Choroid plexus epithelial cell (primary cell): Measurements from ENCODE around the gene EEIG2.

Experiments used
- DNase-seq: peaks from one replicate; pipeline ENCODE4 v3.0.0-alpha.2; 2010; ENCODE audit warnings: low read depth
- H3K4me3 ChIP-seq: 2 replicates; pipeline ENCODE4 v1.5.1; 2011; ENCODE audit warnings: low read depth, mild to moderate bottlenecking, control low read depth, low read length, moderate library complexity
- TF ChIP-seq, protein P1 (sequence below): conservative IDR thresholded peaks from 2 replicates; pipeline ENCODE4 v1.5.1; 2011; ENCODE audit warnings: low read depth, mild to moderate bottlenecking, control low read depth, inconsistent platforms, low read length, moderate library complexity

The EEIG2 gene

DNA sequence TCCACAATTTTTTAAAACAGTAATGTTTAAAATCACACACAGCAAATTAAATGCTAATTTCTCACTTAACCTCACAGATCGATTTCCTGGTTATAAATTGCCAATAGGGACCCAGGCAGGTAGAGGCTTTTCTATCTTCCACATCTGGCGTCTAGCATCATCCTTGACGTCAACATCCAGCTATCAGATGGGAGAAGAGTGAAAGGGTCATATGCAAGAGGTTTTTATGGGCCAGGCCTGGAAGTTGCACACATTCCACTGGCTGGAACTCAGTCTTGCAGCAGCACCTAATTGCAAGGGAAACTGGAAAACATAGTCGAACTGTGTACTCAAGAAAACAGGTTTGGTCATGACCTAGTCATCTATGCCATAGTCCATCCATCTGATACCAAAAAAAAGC is 6.0 kb upstream of the EEIG2 start:
- DNase-seq = no peak
- TF ChIP-seq, protein P1, sequence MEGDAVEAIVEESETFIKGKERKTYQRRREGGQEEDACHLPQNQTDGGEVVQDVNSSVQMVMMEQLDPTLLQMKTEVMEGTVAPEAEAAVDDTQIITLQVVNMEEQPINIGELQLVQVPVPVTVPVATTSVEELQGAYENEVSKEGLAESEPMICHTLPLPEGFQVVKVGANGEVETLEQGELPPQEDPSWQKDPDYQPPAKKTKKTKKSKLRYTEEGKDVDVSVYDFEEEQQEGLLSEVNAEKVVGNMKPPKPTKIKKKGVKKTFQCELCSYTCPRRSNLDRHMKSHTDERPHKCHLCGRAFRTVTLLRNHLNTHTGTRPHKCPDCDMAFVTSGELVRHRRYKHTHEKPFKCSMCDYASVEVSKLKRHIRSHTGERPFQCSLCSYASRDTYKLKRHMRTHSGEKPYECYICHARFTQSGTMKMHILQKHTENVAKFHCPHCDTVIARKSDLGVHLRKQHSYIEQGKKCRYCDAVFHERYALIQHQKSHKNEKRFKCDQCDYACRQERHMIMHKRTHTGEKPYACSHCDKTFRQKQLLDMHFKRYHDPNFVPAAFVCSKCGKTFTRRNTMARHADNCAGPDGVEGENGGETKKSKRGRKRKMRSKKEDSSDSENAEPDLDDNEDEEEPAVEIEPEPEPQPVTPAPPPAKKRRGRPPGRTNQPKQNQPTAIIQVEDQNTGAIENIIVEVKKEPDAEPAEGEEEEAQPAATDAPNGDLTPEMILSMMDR = no peak
- H3K4me3 ChIP-seq = no peak overlapping the region

- TF ChIP-seq, protein P1 = no peak
- DNase-seq = no peak
- no peak overlapping the region for H3K4me3 ChIP-seq
Observed at GRCh38 chr1:108554682-108555427, 5.0 kb upstream of the EEIG2 start.

GRCh38 chr1:108556066-108556465 is 3.8 kb upstream of the EEIG2 start:
- no peak overlapping the region for H3K4me3 ChIP-seq
- DNase-seq = no peak
- TF ChIP-seq, protein P1 = no peak

- DNase-seq = no peak
- TF ChIP-seq, protein P1 = no peak
- H3K4me3 ChIP-seq = no peak overlapping the region
Observed at GRCh38 chr1:108556499-108556898, 3.4 kb upstream of the EEIG2 start.

DNA sequence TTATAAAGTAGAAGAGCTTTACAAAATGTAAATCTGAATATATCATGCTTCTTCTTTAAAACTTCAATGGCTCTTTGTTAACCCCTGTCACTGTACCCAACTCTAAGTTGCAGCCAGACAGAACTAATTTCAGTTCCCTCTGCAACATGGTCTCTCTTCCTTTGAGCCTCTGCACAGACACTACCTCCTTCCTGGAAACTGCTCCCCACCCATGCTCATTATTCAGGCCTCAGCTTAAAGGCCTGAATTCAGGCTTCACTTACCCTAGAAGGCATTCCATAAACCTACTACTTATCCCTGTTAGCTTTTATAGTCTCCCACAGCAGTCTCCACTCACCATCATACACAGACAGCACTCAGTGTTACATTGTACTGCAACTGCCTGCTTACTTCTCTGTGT is 2.6 kb upstream of the EEIG2 start:
- TF ChIP-seq, protein P1 = no peak
- H3K4me3 ChIP-seq = no peak overlapping the region
- no peak for DNase-seq

GRCh38 chr1:108560189-108560873 is 431 bp downstream of the EEIG2 start:
- TF ChIP-seq, protein P1 = no peak
- peak; percentile 39 for DNase-seq
- H3K4me3 ChIP-seq = peak overlapping the region; percentile 72

DNA sequence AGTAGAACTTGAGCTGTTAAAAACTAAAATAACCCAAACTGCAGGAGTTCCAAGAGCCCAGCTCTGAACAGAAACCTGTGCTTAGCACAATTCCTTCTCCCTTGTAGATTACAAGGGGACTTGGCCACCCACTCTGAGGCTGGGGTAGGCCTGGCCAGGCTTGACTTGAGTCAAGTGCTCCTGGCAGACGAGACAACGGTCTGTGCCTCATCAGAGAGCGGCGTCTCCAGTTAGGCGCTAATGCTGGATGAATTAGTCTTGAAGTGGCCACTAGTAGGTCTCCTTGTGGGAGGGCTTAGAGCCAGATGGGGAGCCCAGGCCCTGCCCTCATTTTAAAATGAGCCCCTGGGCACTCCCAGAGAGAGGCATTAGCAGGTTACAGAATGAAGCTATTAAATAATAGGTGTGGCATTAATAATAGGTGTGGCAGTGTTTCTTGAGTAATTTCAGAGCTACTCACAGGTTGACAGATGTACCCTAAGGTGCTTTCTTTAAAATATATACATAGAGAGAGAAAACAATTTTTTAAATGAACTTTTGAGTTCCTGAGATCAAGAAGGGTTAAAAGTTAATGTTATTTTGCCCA is 1.1 kb downstream of the EEIG2 start:
- TF ChIP-seq, protein P1 = peak; percentile 32
- peak overlapping the region; percentile 72 for H3K4me3 ChIP-seq
- peak; percentile 63 for DNase-seq
